GM13977 (cell line): ENCODE measurements around the gene NKIRAS1.

Experiments used
- DNase-seq: peaks from one replicate; pipeline ENCODE4 v3.0.0; 2012; ENCODE audit warnings: low spot score
- CTCF ChIP-seq: IDR thresholded peaks from 2 replicates; pipeline ENCODE4 v1.5.1; 2012; ENCODE audit warnings: mild to moderate bottlenecking, control low read depth; ENCODE audit not compliant: insufficient read depth; ENCODE audit errors: extremely low read depth, missing control alignments
- in situ Hi-C: fragments of 300-500 bp; cut with MboI; formaldehyde crosslinking; loops from one replicate; pipeline ENCODE4 v1.12.0; 2022; ENCODE audit warnings: low sequenced_read_pairs, low pct_unique_long_range_greater_than_20kb, mixed read lengths, inconsistent platforms; ENCODE audit not compliant: unreplicated experiment

Gene NKIRAS1

GRCh38 chr3:23916886-23917678 is at the start of gene NKIRAS1, which contains the start of gene RPL15:
Gene NKIRAS1 (minus strand): TSS chr3:23916990. CDS start chr3:23910904, 6,086 bp downstream.
Gene RPL15 (plus strand): TSS chr3:23917132. CDS start chr3:23917860, 728 bp downstream.
- no peak for TF ChIP-seq CTCF
- DNase-seq = peak; percentile 93
- in situ Hi-C loops = no loop called here

- no peak for DNase-seq
- TF ChIP-seq CTCF = no peak
- in situ Hi-C loops = no loop called here
Measured at GRCh38 chr3:23966328-23966727, 49.5 kb upstream of the NKIRAS1 start.

GRCh38 chr3:23964537-23965235 is 47.9 kb upstream of the NKIRAS1 start:
- in situ Hi-C loops = no loop called here
- no peak for DNase-seq
- TF ChIP-seq CTCF = no peak

GRCh38 chr3:23961913-23962312 is 45.1 kb upstream of the NKIRAS1 start:
- no peak for TF ChIP-seq CTCF
- DNase-seq = no peak
- in situ Hi-C loops = no loop called here

- in situ Hi-C loops = no loop called here
- DNase-seq = no peak
- TF ChIP-seq CTCF = no peak
Measured at GRCh38 chr3:23961066-23961465, 44.3 kb upstream of the NKIRAS1 start.

GRCh38 chr3:23960649-23961048 is 43.9 kb upstream of the NKIRAS1 start:
- DNase-seq = no peak
- TF ChIP-seq CTCF = no peak
- in situ Hi-C loops = no loop called here
